NCI-H1436 (cell line): ENCODE measurements around the gene ALOX15B.

ENCODE experiments used
- DNase-seq: peaks from one replicate; lab custom pipeline; 2025; lab: John Stamatoyannopoulos, UW

Gene ALOX15B

GRCh38 chr17:8038954-8039610 lies at the start of gene ALOX15B:
ALOX15B (plus strand) TSS chr17:8039059; CDS start chr17:8039156, 97 bp downstream.
- no peak for DNase-seq

GRCh38 chr17:7989781-7990655 lies 48.8 kb upstream of the ALOX15B start:
- DNase-seq = peak; percentile 81

GRCh38 chr17:7992516-7992915 lies 46.3 kb upstream of the ALOX15B start:
- DNase-seq = no peak

- DNase-seq = no peak
These were observed 45.9 kb upstream of the ALOX15B start for GRCh38 chr17:7992924-7993323.

- no peak for DNase-seq
These were observed 44.8 kb upstream of the ALOX15B start for GRCh38 chr17:7993972-7994589.

GRCh38 chr17:7995724-7996123 lies 43.1 kb upstream of the ALOX15B start:
- peak; percentile 46 for DNase-seq

- peak; percentile 51 for DNase-seq
These were observed 41.7 kb upstream of the ALOX15B start for GRCh38 chr17:7997186-7997585.

GRCh38 chr17:8001976-8002720 lies 36.7 kb upstream of the ALOX15B start, which contains the start of gene GUCY2D:
GUCY2D (plus strand) TSS chr17:8002615; CDS start chr17:8003048, 433 bp downstream.
- no peak for DNase-seq

GRCh38 chr17:8002721-8003593 lies 35.9 kb upstream of the ALOX15B start:
- no peak for DNase-seq

- no peak for DNase-seq
These were observed 35.2 kb upstream of the ALOX15B start for GRCh38 chr17:8003594-8004181.

- DNase-seq = no peak
These were observed 34.0 kb upstream of the ALOX15B start for GRCh38 chr17:8004899-8005298.

GRCh38 chr17:8005357-8005756 lies 33.5 kb upstream of the ALOX15B start:
- DNase-seq = no peak

- DNase-seq = no peak
These were observed 32.7 kb upstream of the ALOX15B start for GRCh38 chr17:8005967-8006730.

- DNase-seq = no peak
These were observed 31.8 kb upstream of the ALOX15B start for GRCh38 chr17:8006836-8007680.

- no peak for DNase-seq
These were observed 31.0 kb upstream of the ALOX15B start for GRCh38 chr17:8007836-8008235.

GRCh38 chr17:8012045-8012580 lies 26.7 kb upstream of the ALOX15B start:
- no peak for DNase-seq

GRCh38 chr17:8012996-8013640 lies 25.7 kb upstream of the ALOX15B start:
- no peak for DNase-seq
